Measurements from ENCODE around the gene FBXL19.

GRCh38 chr16:30985401-30986128 lies 62.2 kb downstream of the FBXL19 start:
- peak; percentile 53 for TF ChIP-seq CTCF (IDR thresholded peaks at IDR 0.05; ENCODE audit: low read depth, low read length, missing input control)
- peak in 1 of 2 donors; percentile 30 for TF ChIP-seq EGR1 (IDR thresholded peaks at IDR 0.05; ENCODE audit: low read depth in 2 of 2)
- no peak for TF ChIP-seq TAF1 (conservative IDR thresholded peaks at IDR 0.05)
- peak; percentile 14 for TF ChIP-seq SP1 (IDR thresholded peaks at IDR 0.05)
- TF ChIP-seq REST (IDR thresholded peaks at IDR 0.05) = no peak
- peak; percentile 74 for TF ChIP-seq YY1 (IDR thresholded peaks at IDR 0.05)
- TF ChIP-seq NR2F2 (IDR thresholded peaks at IDR 0.05) = peak; percentile 56
- TF ChIP-seq RAD21 (IDR thresholded peaks at IDR 0.05) = peak; percentile 66 to 75
- TF ChIP-seq ZBTB33 (IDR thresholded peaks at IDR 0.05) = no peak
- TF ChIP-seq HNF4G (IDR thresholded peaks at IDR 0.05) = no peak
- TF ChIP-seq JUND (IDR thresholded peaks at IDR 0.05) = peak in 1 of 2 donors; percentile 81
- no peak for TF ChIP-seq ATF3 (IDR thresholded peaks at IDR 0.05)
